GM18498 (cell line): ENCODE measurements around the gene SIN3A.
"Not testable (repeated sequence)": the region's sequence is repeated elsewhere in the genome, so short reads cannot be mapped to it uniquely, and the experiment has no call there.

Experiments
- ATAC-seq: cut with Tn5 transposase; IDR thresholded peaks from one replicate; pipeline ENCODE4 v1.9.1; 2021; ENCODE audit warnings: mild to moderate bottlenecking, moderate library complexity; ENCODE audit not compliant: unreplicated experiment

The SIN3A gene

GRCh38 chr15:75339531-75340240 lies 111.8 kb downstream of the SIN3A start:
- no peak for ATAC-seq

GRCh38 chr15:75338661-75339240 lies 112.7 kb downstream of the SIN3A start:
- ATAC-seq, result no peak

GRCh38 chr15:75335705-75336355 lies 115.7 kb downstream of the SIN3A start, which contains the start of gene COMMD4:
Gene COMMD4 (plus strand): TSS chr15:75336063. CDS start chr15:75336090, 27 bp downstream.
- ATAC-seq, result peak; percentile 63

GRCh38 chr15:75335313-75335704 lies 116.2 kb downstream of the SIN3A start:
- ATAC-seq, result no peak

GRCh38 chr15:75333654-75334419 lies 117.7 kb downstream of the SIN3A start:
- peak; percentile 51 for ATAC-seq

- ATAC-seq, result not testable (repeated sequence)
Measured at GRCh38 chr15:75332093-75332492, 119.4 kb downstream of the SIN3A start.

GRCh38 chr15:75329571-75329970 lies 121.9 kb downstream of the SIN3A start:
- no peak for ATAC-seq

GRCh38 chr15:75328493-75329314 lies 122.8 kb downstream of the SIN3A start:
- ATAC-seq, result no peak

GRCh38 chr15:75327491-75327890 lies 124.0 kb downstream of the SIN3A start:
- no peak for ATAC-seq

GRCh38 chr15:75327005-75327404 lies 124.5 kb downstream of the SIN3A start:
- no peak for ATAC-seq

- ATAC-seq, result no peak
Measured at GRCh38 chr15:75325922-75326321, 125.6 kb downstream of the SIN3A start.

- ATAC-seq, result no peak
Measured at GRCh38 chr15:75321711-75322110, 129.8 kb downstream of the SIN3A start.
